ENCODE data around the gene MICAL2. TPM values are rescaled to one million over a fixed set of nuclear protein-coding genes. Genes with fewer than 3 reads are reported as not detected.

MICAL2 gene
- total and polyA plus RNA-seq, 10 of the 15 experiments (the other 5 are each of a cell fraction or from before 2014, with no cell fraction given) = 0.90 to 5.6 (median 2.4) TPM

- WGBS (ENCODE audit: insufficient coverage, insufficient replicate concordance, low lambda C conversion rate, missing lambda C conversion rate) = 13% methylated on average over 4 of the region's 4 CpGs
- Histone ChIP-seq H3K79me2 (ENCODE audit: control insufficient read depth, insufficient read depth, low read length) (no peaks in the 10 kb centered on the region), H3K27ac (ENCODE audit: control insufficient read depth, insufficient read depth) (no peak overlapping the region), H3K4me3 (no peak overlapping the region), H3K36me3 (ENCODE audit: control insufficient read depth in 2 of 2, insufficient read depth in 2 of 2, low read length in 1 of 2) (no peaks in the 10 kb centered on the region), H3K4me1 (ENCODE audit: control insufficient read depth, insufficient read depth, low read length) (no peaks in the 10 kb centered on the region; the same call in 1 of the 2 replicates), H3K27me3 (replicated peaks in 1 of 2; ENCODE audit: control insufficient read depth in 2 of 2, insufficient read depth in 2 of 2, low read length in 1 of 2) (no peaks in the 10 kb centered on the region; a peak in 1 of 4 replicates), H3K9me3 (replicated peaks; ENCODE audit: control insufficient read depth, insufficient read depth, low read length) (no peaks in the 10 kb centered on the region), H2AFZ (ENCODE audit: control insufficient read depth, low read depth, low read length) (no peak overlapping the region), H4K20me1 (ENCODE audit: control insufficient read depth, insufficient read depth) (no peaks in the 10 kb centered on the region), H3K4me2 (ENCODE audit: control insufficient read depth, insufficient read depth) (no peak overlapping the region), H3K9ac (ENCODE audit: control insufficient read depth, insufficient read depth, low read length) (no peak overlapping the region)
- no TSS peak for BruUV-seq (replicated peaks)
- in situ Hi-C loops (cut with MboI) = no loop called here
- FAIRE-seq = no peak
- RAD21 ChIA-PET (ENCODE audit: unreplicated experiment) = no interaction called here
- intact Hi-C loops (cut with micrococcal nuclease; ENCODE audit: unreplicated experiment) = no loop called here
- POLR2A ChIA-PET = no interaction called here
- SMC1A ChIA-PET (ENCODE audit: uncharacterized antibody, unreplicated experiment) = no interaction called here
- TF ChIP-seq SMAD5 (IDR thresholded peaks at IDR 0.05; ENCODE audit: low read depth) = no peak
- TF ChIP-seq RB1 (IDR thresholded peaks at IDR 0.05; ENCODE audit: borderline replicate concordance) = no peak
- TF ChIP-seq STAT1 (conservative IDR thresholded peaks at IDR 0.05) = no peak
- no peak for TF ChIP-seq MEF2B (IDR thresholded peaks at IDR 0.05; ENCODE audit: partially characterized antibody, poor library complexity, severe bottlenecking)
- TF ChIP-seq TARDBP (IDR thresholded peaks at IDR 0.05; ENCODE audit: borderline replicate concordance) = no peak
- no peak for TF ChIP-seq CHD4 (IDR thresholded peaks at IDR 0.05)
- TF ChIP-seq ELK1 (IDR thresholded peaks at IDR 0.05; ENCODE audit: low read depth, low read length) = no peak
- no peak for TF ChIP-seq PAX8 (IDR thresholded peaks at IDR 0.05)
- TF ChIP-seq NR2F1 (conservative IDR thresholded peaks at IDR 0.05) = no peak
- no peak for TF ChIP-seq SMC3 (IDR thresholded peaks at IDR 0.05; ENCODE audit: borderline replicate concordance, low read length)
- no peak for TF ChIP-seq BHLHE40 (IDR thresholded peaks at IDR 0.05; ENCODE audit: borderline replicate concordance in 1 of 2, low read depth in 2 of 2, low read length in 1 of 2)
- no peak for TF ChIP-seq MTA3 (IDR thresholded peaks at IDR 0.05; ENCODE audit: borderline replicate concordance, low read length)
- TF ChIP-seq CEBPB (IDR thresholded peaks at IDR 0.05; ENCODE audit: borderline replicate concordance in 1 of 2, low read depth in 2 of 2, low read length in 2 of 2) = no peak
- no peak for TF ChIP-seq SUPT20H (IDR thresholded peaks at IDR 0.05; ENCODE audit: borderline replicate concordance, control insufficient read depth, low read depth, low read length)
- TF ChIP-seq GABPA (IDR thresholded peaks at IDR 0.05; ENCODE audit: low read depth) = no peak
- TF ChIP-seq, protein P1, sequence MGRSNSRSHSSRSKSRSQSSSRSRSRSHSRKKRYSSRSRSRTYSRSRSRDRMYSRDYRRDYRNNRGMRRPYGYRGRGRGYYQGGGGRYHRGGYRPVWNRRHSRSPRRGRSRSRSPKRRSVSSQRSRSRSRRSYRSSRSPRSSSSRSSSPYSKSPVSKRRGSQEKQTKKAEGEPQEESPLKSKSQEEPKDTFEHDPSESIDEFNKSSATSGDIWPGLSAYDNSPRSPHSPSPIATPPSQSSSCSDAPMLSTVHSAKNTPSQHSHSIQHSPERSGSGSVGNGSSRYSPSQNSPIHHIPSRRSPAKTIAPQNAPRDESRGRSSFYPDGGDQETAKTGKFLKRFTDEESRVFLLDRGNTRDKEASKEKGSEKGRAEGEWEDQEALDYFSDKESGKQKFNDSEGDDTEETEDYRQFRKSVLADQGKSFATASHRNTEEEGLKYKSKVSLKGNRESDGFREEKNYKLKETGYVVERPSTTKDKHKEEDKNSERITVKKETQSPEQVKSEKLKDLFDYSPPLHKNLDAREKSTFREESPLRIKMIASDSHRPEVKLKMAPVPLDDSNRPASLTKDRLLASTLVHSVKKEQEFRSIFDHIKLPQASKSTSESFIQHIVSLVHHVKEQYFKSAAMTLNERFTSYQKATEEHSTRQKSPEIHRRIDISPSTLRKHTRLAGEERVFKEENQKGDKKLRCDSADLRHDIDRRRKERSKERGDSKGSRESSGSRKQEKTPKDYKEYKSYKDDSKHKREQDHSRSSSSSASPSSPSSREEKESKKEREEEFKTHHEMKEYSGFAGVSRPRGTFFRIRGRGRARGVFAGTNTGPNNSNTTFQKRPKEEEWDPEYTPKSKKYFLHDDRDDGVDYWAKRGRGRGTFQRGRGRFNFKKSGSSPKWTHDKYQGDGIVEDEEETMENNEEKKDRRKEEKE (IDR thresholded peaks at IDR 0.05) = no peak
- no peak for DNase-seq (ENCODE audit: low read depth, low spot score)
- no peak for ATAC-seq
- CTCF ChIA-PET = no interaction called here
Observed at GRCh38 chr11:12117200-12117599, 6.8 kb downstream of the MICAL2 start.
